DND-41 (cell line): ENCODE measurements around the gene C1QTNF1.

Experiments
- ATAC-seq: fragments of 200-7000 bp; cut with Tn5 transposase; 3 replicates; pipeline ENCODE4 v1.9.1; 2021; ENCODE audit warnings: low read depth; ENCODE audit not compliant: insufficient read depth
- DNase-seq: peaks from one replicate; pipeline ENCODE4 v3.0.0-alpha.2; 2020
- H2AFZ ChIP-seq: 2 replicates; pipeline ENCODE4 v1.6.0; 2012; ENCODE audit warnings: low read depth, low read length
- H3K27ac ChIP-seq: 2 replicates; pipeline ENCODE4 v1.5.1; 2012; ENCODE audit warnings: low read length, inconsistent platforms
- H3K27me3 ChIP-seq: fragments of 200-600 bp; sonication (generic); 2 replicates; pipeline ENCODE4 v1.6.0; 2012; ENCODE audit warnings: low read length, mild to moderate bottlenecking, inconsistent platforms; ENCODE audit not compliant: insufficient read depth, poor library complexity
- H3K36me3 ChIP-seq: 2 replicates; pipeline ENCODE4 v1.5.1; 2012; ENCODE audit warnings: low read length, inconsistent platforms; ENCODE audit not compliant: insufficient read depth
- H3K4me1 ChIP-seq: 2 replicates; pipeline ENCODE4 v1.5.1; 2012; ENCODE audit warnings: mild to moderate bottlenecking, low read length; ENCODE audit not compliant: insufficient read depth
- H3K4me2 ChIP-seq: 2 replicates; pipeline ENCODE4 v1.6.0; 2012; ENCODE audit warnings: mild to moderate bottlenecking, moderate library complexity, low read length, inconsistent platforms; ENCODE audit not compliant: insufficient read depth
- H3K4me3 ChIP-seq, 2 experiments: fragments of 200-600 bp in 1 of 2; shearing (Covaris generic) in 1 of 2; 2 replicates each; pipeline ENCODE4 v1.5.1; 2012 to 2016; ENCODE audit warnings: inconsistent platforms in 2 of 2, low read length in 2 of 2, mild to moderate bottlenecking in 2 of 2, low read depth in 1 of 2, moderate library complexity in 1 of 2
- H3K79me2 ChIP-seq: 2 replicates; pipeline ENCODE4 v1.6.0; 2012; ENCODE audit warnings: low read length, inconsistent platforms; ENCODE audit not compliant: insufficient read depth
- H3K9ac ChIP-seq: 2 replicates; pipeline ENCODE4 v1.6.0; 2012; ENCODE audit warnings: low read depth, mild to moderate bottlenecking, inconsistent platforms, low read length, moderate library complexity
- H3K9me3 ChIP-seq: 2 replicates; pipeline ENCODE4 v1.5.1; 2012; ENCODE audit warnings: low read length, moderate library complexity, mild to moderate bottlenecking, inconsistent platforms; ENCODE audit not compliant: insufficient read depth, severe bottlenecking
- H4K20me1 ChIP-seq: 2 replicates; pipeline ENCODE4 v1.6.0; 2012; ENCODE audit warnings: low read length; ENCODE audit not compliant: insufficient read depth
- EZH2 ChIP-seq: IDR thresholded peaks from 3 replicates; pipeline ENCODE4 v1.6.1; 2012; ENCODE audit warnings: borderline replicate concordance, low read depth, mild to moderate bottlenecking, moderate library complexity, low read length, inconsistent platforms; ENCODE audit not compliant: severe bottlenecking
- TF ChIP-seq, protein P1 (sequence below): IDR thresholded peaks from 2 replicates; pipeline ENCODE4 v1.5.1; 2012; ENCODE audit warnings: borderline replicate concordance, low read length, moderate library complexity, mild to moderate bottlenecking; ENCODE audit not compliant: poor library complexity, severe bottlenecking; ENCODE audit errors: extremely low read depth

Gene C1QTNF1

DNA sequence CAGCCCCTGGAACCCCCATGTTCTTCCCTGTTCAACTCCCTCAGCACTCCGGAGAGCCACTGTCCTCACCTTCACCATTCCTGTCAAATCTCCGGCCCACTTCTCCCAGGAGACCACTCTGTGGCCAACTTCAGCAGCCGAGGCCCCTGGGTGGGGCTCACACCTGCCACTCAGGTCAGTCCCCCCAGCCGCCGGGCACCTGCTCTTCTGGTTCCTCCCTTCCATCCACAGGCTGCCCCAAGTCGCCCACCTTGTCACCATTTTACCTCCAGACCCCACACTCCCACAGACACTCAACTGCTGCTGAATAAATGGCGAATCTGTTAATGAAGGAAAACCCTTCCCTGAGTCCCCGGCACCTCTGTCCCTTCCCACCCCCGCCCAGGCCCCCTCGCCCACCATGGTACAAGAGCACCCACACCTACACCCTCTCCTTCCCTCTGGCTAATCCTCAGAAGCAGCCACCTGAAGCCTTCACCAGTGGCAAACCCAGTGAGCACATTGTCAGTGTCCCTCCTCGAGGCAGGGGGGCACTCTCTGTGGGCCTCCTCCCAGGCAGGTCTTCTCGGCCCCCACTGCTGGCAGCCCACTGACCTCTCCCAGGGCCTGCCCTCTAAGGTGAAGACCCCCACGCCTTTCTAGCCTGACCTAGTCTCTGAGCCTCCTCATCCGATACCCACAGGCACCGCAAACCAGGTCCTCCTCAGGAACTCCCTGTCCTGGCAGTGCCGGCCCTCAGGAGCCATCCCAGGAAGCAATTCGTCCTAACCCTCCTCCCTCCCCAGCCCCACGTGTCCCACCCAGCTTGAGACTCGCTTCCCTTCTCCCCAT, 22.6 kb upstream of the C1QTNF1 start:
- Histone ChIP-seq H3K9me3 (no peaks in the 10 kb centered on the region), H3K4me1 (peaks cover 12% of the 10 kb centered on the region), H3K27ac (no peak overlapping the region), H2AFZ (no peak overlapping the region), H3K27me3 (no peaks in the 10 kb centered on the region), H3K9ac (no peak overlapping the region), H3K4me2 (no peak overlapping the region), H4K20me1 (peaks cover 81% of the 10 kb centered on the region), H3K36me3 (peaks cover 68% of the 10 kb centered on the region), H3K4me3 (no peak overlapping the region), H3K79me2 (peaks cover 81% of the 10 kb centered on the region)
- no peak for DNase-seq
- TF ChIP-seq, protein P1, sequence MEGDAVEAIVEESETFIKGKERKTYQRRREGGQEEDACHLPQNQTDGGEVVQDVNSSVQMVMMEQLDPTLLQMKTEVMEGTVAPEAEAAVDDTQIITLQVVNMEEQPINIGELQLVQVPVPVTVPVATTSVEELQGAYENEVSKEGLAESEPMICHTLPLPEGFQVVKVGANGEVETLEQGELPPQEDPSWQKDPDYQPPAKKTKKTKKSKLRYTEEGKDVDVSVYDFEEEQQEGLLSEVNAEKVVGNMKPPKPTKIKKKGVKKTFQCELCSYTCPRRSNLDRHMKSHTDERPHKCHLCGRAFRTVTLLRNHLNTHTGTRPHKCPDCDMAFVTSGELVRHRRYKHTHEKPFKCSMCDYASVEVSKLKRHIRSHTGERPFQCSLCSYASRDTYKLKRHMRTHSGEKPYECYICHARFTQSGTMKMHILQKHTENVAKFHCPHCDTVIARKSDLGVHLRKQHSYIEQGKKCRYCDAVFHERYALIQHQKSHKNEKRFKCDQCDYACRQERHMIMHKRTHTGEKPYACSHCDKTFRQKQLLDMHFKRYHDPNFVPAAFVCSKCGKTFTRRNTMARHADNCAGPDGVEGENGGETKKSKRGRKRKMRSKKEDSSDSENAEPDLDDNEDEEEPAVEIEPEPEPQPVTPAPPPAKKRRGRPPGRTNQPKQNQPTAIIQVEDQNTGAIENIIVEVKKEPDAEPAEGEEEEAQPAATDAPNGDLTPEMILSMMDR: no peak
- TF ChIP-seq EZH2: no peak
- ATAC-seq: no peak

DNA sequence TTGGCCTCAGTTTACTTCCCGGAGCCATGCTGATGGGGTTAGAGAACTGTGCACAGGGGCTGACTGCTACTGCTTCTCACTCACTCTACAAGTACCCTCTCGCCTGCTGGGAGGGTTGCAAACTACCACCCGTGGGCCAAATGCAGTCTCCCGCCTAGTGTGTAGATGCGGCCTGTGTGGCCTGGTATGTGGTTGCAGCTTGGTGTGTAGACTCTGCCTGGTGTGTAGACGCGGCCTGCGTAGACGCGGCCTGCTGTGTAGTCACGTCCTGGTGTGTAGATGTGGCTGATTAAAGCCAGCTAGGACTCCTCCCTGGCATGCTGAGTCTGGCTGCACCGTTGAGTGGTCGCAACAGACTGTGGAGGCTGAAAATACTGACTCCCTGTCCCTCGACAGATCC, 21.7 kb upstream of the C1QTNF1 start:
- no peak for TF ChIP-seq EZH2
- TF ChIP-seq, protein P1: no peak
- no peaks in the 10 kb centered on the region for H3K9me3 ChIP-seq
- no peak overlapping the region for H2AFZ ChIP-seq
- no peak overlapping the region for H3K27ac ChIP-seq
- no peak overlapping the region for H3K4me2 ChIP-seq
- H3K9ac ChIP-seq: no peak overlapping the region
- H4K20me1 ChIP-seq: peaks cover 80% of the 10 kb centered on the region
- H3K36me3 ChIP-seq: peaks cover 65% of the 10 kb centered on the region
- DNase-seq (no peak), ATAC-seq (no peak)
- H3K27me3 ChIP-seq: no peaks in the 10 kb centered on the region
- H3K79me2 ChIP-seq: peaks cover 87% of the 10 kb centered on the region
- peaks cover 21% of the 10 kb centered on the region for H3K4me1 ChIP-seq
- H3K4me3 ChIP-seq: no peak overlapping the region

DNA sequence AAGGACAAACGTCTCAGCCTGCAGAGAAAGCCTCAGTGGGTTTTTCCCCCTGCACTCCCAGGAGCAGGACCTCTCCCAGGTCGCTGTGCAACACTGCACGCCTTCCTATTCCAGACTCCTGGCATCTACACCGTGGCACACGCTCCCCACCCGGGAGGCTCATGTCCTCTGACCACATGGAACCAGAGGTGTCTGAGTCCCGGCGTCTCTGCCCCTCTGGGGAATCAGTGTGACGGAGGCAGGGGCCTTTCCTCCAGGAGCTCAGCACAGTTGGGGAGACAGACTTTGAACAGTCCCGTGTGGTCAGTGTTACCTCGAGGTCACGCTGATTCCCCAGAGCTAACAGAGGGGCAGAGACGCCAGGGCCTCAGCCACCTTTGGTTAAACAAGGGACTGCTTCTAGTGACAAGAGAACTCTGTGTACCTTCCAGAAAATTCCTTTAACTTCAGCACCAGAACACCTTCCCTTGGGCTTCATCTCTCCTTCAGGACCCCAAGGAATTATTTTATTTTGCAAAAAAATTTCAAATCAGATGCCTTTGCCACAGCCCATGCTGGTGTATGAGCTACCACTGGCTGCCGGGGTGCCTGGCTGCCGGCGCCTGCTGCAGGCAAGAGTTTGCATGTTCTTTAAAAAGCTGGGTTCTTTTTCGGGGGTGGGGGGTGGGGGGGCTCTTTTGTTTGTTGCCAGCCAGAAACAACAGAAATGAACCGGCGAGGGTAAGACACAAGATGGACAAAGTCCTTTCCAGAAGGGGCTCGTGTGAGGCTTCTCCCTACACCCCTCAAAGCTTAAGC, 21.0 kb upstream of the C1QTNF1 start:
- Histone ChIP-seq H4K20me1 (peaks cover 80% of the 10 kb centered on the region), H3K4me2 (no peak overlapping the region), H3K9me3 (no peaks in the 10 kb centered on the region), H3K4me3 (no peak overlapping the region), H3K9ac (no peak overlapping the region), H2AFZ (no peak overlapping the region), H3K36me3 (peaks cover 65% of the 10 kb centered on the region), H3K4me1 (peaks cover 28% of the 10 kb centered on the region), H3K79me2 (peaks cover 89% of the 10 kb centered on the region), H3K27me3 (no peaks in the 10 kb centered on the region), H3K27ac (no peak overlapping the region)
- ATAC-seq (no peak), DNase-seq (no peak)
- no peak for TF ChIP-seq EZH2
- TF ChIP-seq, protein P1: no peak
